Adipose tissue (tissue), 3 donors: Measurements from ENCODE around the gene PHB1. TPM values are rescaled to one million over a fixed set of nuclear protein-coding genes. Genes with fewer than 3 reads are reported as not detected.
"Not testable (repeated sequence)": the region's sequence is repeated elsewhere in the genome, so short reads cannot be mapped to it uniquely, and the experiment has no call there.

Experiments used
- H3K27ac ChIP-seq: one replicate; pipeline ENCODE4 v1.5.1; 2013; ENCODE audit warnings: low read depth, low read length
- WGBS, 3 donors: extraction: QIAGEN DNeasy Blood & Tissue Kit; methylation state at CpG; one replicate each; pipeline ENCODE4 v1.1.7; 2013; 5-methylcytosine and 5-hydroxymethylcytosine counted together
- polyA plus RNA-seq, 3 donors: library from polyadenylated mRNA; stranded (reverse); fragments of 200-250 nt; gene quantifications; one replicate each; pipeline ENCODE4 v1.2.3, GENCODE V29; 2013
- donor health status: healthy with polysubstance abuse.
- donor health status: Bipolar disorder and iron deficiency.
- donor health status: healthy.

Gene PHB1
- polyA plus RNA-seq, 3 donors = 85.7 to 212 (median 133) TPM

- H3K27ac ChIP-seq = no peak overlapping the region
- 88 to 94% (median 91%) methylated on average over 8 of the region's 8 CpGs for WGBS, 3 donors
These were observed 25.8 kb downstream of the PHB1 start for GRCh38 chr17:49388692-49389513.

GRCh38 chr17:49388290-49388640 lies 26.4 kb downstream of the PHB1 start:
- no peak overlapping the region for H3K27ac ChIP-seq
- WGBS, 3 donors = 63 to 76% (median 65%) methylated on average over 6 of the region's 6 CpGs

- 81 to 83% (median 81%) methylated on average over 11 of the region's 11 CpGs for WGBS, 3 donors
- H3K27ac ChIP-seq = no peak overlapping the region
These were observed 27.0 kb downstream of the PHB1 start for GRCh38 chr17:49387498-49388289.

GRCh38 chr17:49386373-49386772 lies 28.3 kb downstream of the PHB1 start:
- WGBS, 3 donors = 90 to 92% (median 92%) methylated on average over 10 of the region's 10 CpGs
- H3K27ac ChIP-seq = no peak overlapping the region

GRCh38 chr17:49384951-49385350 lies 29.7 kb downstream of the PHB1 start:
- no peak overlapping the region for H3K27ac ChIP-seq
- WGBS, 3 donors = 83 to 91% (median 86%) methylated on average over 4 of the region's 4 CpGs

- H3K27ac ChIP-seq = no peak overlapping the region
- 85 to 91% (median 88%) methylated on average over 10 of the region's 10 CpGs for WGBS, 3 donors
These were observed 31.6 kb downstream of the PHB1 start for GRCh38 chr17:49383060-49383459.

GRCh38 chr17:49382556-49382955 lies 32.1 kb downstream of the PHB1 start:
- WGBS, 3 donors = 75 to 80% (median 79%) methylated on average over 7 of the region's 7 CpGs
- no peak overlapping the region for H3K27ac ChIP-seq

- H3K27ac ChIP-seq = no peak overlapping the region
- 74 to 91% (median 77%) methylated on average over 5 of the region's 5 CpGs for WGBS, 3 donors
These were observed 32.9 kb downstream of the PHB1 start for GRCh38 chr17:49381793-49382192.

- 24 to 90% (median 71%) methylated on average over 1 of the region's 1 CpG for WGBS, 3 donors
- no peak overlapping the region for H3K27ac ChIP-seq
These were observed 33.6 kb downstream of the PHB1 start for GRCh38 chr17:49381033-49381432.

- 56 to 73% (median 62%) methylated on average over 4 of the region's 4 CpGs for WGBS, 3 donors
- no peak overlapping the region for H3K27ac ChIP-seq
These were observed 34.8 kb downstream of the PHB1 start for GRCh38 chr17:49379926-49380325.

GRCh38 chr17:49378311-49378710 lies 36.4 kb downstream of the PHB1 start:
- WGBS, 3 donors = 86 to 89% (median 88%) methylated on average over 5 of the region's 5 CpGs
- H3K27ac ChIP-seq = no peak overlapping the region

GRCh38 chr17:49375544-49375943 lies 39.1 kb downstream of the PHB1 start:
- H3K27ac ChIP-seq = no peak overlapping the region
- WGBS, 3 donors = 93 to 100% (median 100%) methylated on average over 1 of the region's 1 CpG

- no peak overlapping the region for H3K27ac ChIP-seq
- WGBS, 3 donors = 94 to 95% (median 94%) methylated on average over 6 of the region's 6 CpGs
These were observed 41.6 kb downstream of the PHB1 start for GRCh38 chr17:49373115-49373514.

- no peak overlapping the region for H3K27ac ChIP-seq
- whole genome bisulfite sequencing, 3 donors = 72 to 81% (median 76%) methylated on average over 7 of the region's 7 CpGs
These were observed 42.3 kb downstream of the PHB1 start for GRCh38 chr17:49372425-49372824.

GRCh38 chr17:49370971-49371834 lies 43.5 kb downstream of the PHB1 start:
- 54 to 64% (median 61%) methylated on average over 13 of the region's 13 CpGs for WGBS, 3 donors
- no peak overlapping the region for H3K27ac ChIP-seq

GRCh38 chr17:49369760-49370159 lies 44.9 kb downstream of the PHB1 start:
- WGBS, 3 donors = 70 to 97% (median 94%) methylated on average over 1 of the region's 1 CpG
- H3K27ac ChIP-seq = no peak overlapping the region

- H3K27ac ChIP-seq = no peak overlapping the region
- WGBS, 3 donors = 66 to 90% (median 87%) methylated on average over 1 of the region's 1 CpG
These were observed 45.6 kb downstream of the PHB1 start for GRCh38 chr17:49369089-49369488.

- WGBS, 3 donors = 33 to 39% (median 37%) methylated on average over 2 of the region's 2 CpGs
- H3K27ac ChIP-seq = no peak overlapping the region
These were observed 49.0 kb downstream of the PHB1 start for GRCh38 chr17:49365667-49366066.

- 91 to 95% (median 93%) methylated on average over 10 of the region's 10 CpGs for WGBS, 3 donors
- H3K27ac ChIP-seq = not testable (repeated sequence)
These were observed 49.6 kb downstream of the PHB1 start for GRCh38 chr17:49365126-49365525.
